DMS153 (cell line): ENCODE results near the gene CIPC.

Experiments
- DNase-seq: peaks from one replicate; lab custom pipeline; 2025; lab: John Stamatoyannopoulos, UW

CIPC gene

GRCh38 chr14:77125823-77126325, 27.8 kb downstream of the CIPC start:
- no peak for DNase-seq

- DNase-seq: no peak
Measured at GRCh38 chr14:77126461-77126990, 28.5 kb downstream of the CIPC start.

GRCh38 chr14:77128414-77128891, 30.4 kb downstream of the CIPC start:
- no peak for DNase-seq

GRCh38 chr14:77130386-77130785, 32.3 kb downstream of the CIPC start:
- no peak for DNase-seq

- DNase-seq: no peak
Measured at GRCh38 chr14:77131206-77131605, 33.1 kb downstream of the CIPC start.

- DNase-seq: no peak
Measured at GRCh38 chr14:77131871-77132486, 33.9 kb downstream of the CIPC start.

- DNase-seq: no peak
Measured at GRCh38 chr14:77133720-77134338, 35.8 kb downstream of the CIPC start.

- no peak for DNase-seq
Measured at GRCh38 chr14:77139022-77139421, 41.0 kb downstream of the CIPC start.

- peak; percentile 14 for DNase-seq
Measured at GRCh38 chr14:77139540-77140358, 41.7 kb downstream of the CIPC start.

- no peak for DNase-seq
Measured at GRCh38 chr14:77140359-77141213, 42.5 kb downstream of the CIPC start.

- DNase-seq: no peak
Measured at GRCh38 chr14:77141214-77142004, 43.4 kb downstream of the CIPC start, which contains the start of gene ZDHHC22. TSS of gene ZDHHC22 (minus strand) at chr14:77141791. CDS start at chr14:77139738, 2,053 bp downstream.

- no peak for DNase-seq
Measured at GRCh38 chr14:77142005-77142800, 44.1 kb downstream of the CIPC start.

GRCh38 chr14:77143071-77143470, 45.0 kb downstream of the CIPC start:
- DNase-seq: no peak

GRCh38 chr14:77144412-77145115, 46.5 kb downstream of the CIPC start:
- DNase-seq: no peak

- DNase-seq: no peak
Measured at GRCh38 chr14:77145975-77146740, 48.1 kb downstream of the CIPC start.

- DNase-seq: no peak
Measured at GRCh38 chr14:77148510-77149231, 50.6 kb downstream of the CIPC start.

GRCh38 chr14:77151245-77151644, 53.2 kb downstream of the CIPC start:
- no peak for DNase-seq
